C4-2B (cell line): ENCODE measurements around the gene MESP1.

Source experiments
- H3K27ac ChIP-seq: fragments of 450-650 bp; 2 replicates; pipeline ENCODE4 v1.5.1; 2017
- CTCF ChIP-seq: fragments of 450-650 bp; conservative IDR thresholded peaks from 2 replicates; pipeline ENCODE4 v1.5.1; 2017; ENCODE audit warnings: mild to moderate bottlenecking
- ZFX ChIP-seq: fragments of 450-650 bp; IDR thresholded peaks from 2 replicates; pipeline ENCODE4 v1.6.1; 2017

The MESP1 gene

GRCh38 chr15:89747708-89748682, 3.1 kb downstream of the MESP1 start:
- no peak overlapping the region for H3K27ac ChIP-seq
- TF ChIP-seq ZFX (no peak), CTCF (no peak)

- TF ChIP-seq ZFX = no peak
- no peak for TF ChIP-seq CTCF
- H3K27ac ChIP-seq = no peak overlapping the region
These were observed 4.7 kb downstream of the MESP1 start for GRCh38 chr15:89746386-89746780.

- TF ChIP-seq CTCF (no peak), ZFX (no peak)
- H3K27ac ChIP-seq = no peak overlapping the region
These were observed 5.3 kb downstream of the MESP1 start for GRCh38 chr15:89745768-89746167.

- TF ChIP-seq ZFX (no peak), CTCF (no peak)
- H3K27ac ChIP-seq = no peak overlapping the region
These were observed 5.9 kb downstream of the MESP1 start for GRCh38 chr15:89745131-89745530.

- no peak overlapping the region for H3K27ac ChIP-seq
- TF ChIP-seq ZFX (no peak), CTCF (no peak)
These were observed 7.5 kb downstream of the MESP1 start for GRCh38 chr15:89743594-89743993.

- no peak overlapping the region for H3K27ac ChIP-seq
- TF ChIP-seq ZFX (no peak), CTCF (no peak)
These were observed 8.0 kb downstream of the MESP1 start for GRCh38 chr15:89743011-89743410.

- H3K27ac ChIP-seq = no peak overlapping the region
- TF ChIP-seq CTCF = peak; percentile 95
- TF ChIP-seq ZFX = no peak
These were observed 10.9 kb downstream of the MESP1 start for GRCh38 chr15:89740137-89740536.
